ENCODE measurements around the gene GPC2.

Gene GPC2

DNA sequence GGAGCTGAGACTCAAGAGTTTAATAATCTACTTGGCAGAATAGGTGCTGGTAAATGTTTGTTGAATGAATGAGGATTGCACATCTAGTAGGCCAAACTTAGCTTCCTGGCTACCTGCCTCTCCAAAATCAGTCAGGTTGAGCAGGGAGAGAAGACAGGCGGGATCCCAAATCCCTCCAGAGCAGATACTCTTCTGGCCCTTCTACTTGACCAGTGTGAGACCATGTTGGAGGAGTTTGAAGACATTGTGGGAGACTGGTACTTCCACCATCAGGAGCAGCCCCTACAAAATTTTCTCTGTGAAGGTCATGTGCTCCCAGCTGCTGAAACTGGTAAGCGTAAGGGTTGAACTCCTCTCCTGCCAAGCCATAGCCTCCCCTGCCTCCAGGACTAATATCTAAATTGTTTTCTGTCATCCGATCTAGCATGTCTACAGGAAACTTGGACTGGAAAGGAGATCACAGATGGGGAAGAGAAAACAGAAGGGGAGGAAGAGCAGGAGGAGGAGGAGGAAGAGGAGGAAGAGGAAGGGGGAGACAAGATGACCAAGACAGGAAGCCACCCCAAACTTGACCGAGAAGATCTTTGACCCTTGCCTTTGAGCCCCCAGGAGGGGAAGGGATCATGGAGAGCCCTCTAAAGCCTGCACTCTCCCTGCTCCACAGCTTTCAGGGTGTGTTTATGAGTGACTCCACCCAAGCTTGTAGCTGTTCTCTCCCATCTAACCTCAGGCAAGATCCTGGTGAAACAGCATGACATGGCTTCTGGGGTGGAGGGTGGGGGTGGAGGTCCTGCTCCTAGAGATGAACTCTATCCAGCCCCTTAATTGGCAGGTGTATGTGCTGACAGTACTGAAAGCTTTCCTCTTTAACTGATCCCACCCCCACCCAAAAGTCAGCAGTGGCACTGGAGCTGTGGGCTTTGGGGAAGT is 52.6 kb downstream of the GPC2 start:
- TF ChIP-seq CEBPB (IDR thresholded peaks at IDR 0.05) (no peak), TAF1 (IDR thresholded peaks at IDR 0.05; ENCODE audit: low read depth) (no peak), FOXM1 (IDR thresholded peaks at IDR 0.05; ENCODE audit: borderline replicate concordance, low read depth) (no peak)

DNA sequence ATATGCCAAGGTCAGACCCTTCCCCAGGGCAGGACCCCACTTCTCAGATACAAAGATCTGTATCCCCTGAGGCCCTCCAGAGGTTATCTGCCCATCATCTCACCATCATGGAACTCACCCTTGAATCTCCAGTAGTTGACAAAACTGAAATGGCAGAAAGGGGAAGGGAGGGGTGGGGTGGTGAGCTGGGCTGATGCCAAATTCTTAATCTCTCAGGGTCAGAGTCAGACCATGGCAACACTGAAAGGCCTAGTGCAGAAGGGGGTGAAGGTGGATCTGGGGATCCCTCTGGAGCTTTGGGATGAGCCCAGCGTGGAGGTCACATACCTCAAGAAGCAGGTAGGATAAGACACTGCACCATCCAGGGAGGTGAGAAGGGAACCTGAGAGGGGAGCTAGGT is 54.6 kb downstream of the GPC2 start:
- TF ChIP-seq TAF1 (IDR thresholded peaks at IDR 0.05; ENCODE audit: low read depth) (no peak), ZBTB7A (IDR thresholded peaks at IDR 0.05; ENCODE audit: low read depth) (no peak), EGR1 (IDR thresholded peaks at IDR 0.05) (no peak), YY1 (IDR thresholded peaks at IDR 0.05; ENCODE audit: low read depth) (no peak), NFIC (IDR thresholded peaks at IDR 0.05) (no peak), CEBPB (IDR thresholded peaks at IDR 0.05) (no peak), EP300 (IDR thresholded peaks at IDR 0.05; ENCODE audit: borderline replicate concordance) (no peak)
- TF ChIP-seq, protein P1, sequence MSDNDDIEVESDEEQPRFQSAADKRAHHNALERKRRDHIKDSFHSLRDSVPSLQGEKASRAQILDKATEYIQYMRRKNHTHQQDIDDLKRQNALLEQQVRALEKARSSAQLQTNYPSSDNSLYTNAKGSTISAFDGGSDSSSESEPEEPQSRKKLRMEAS (IDR thresholded peaks at IDR 0.05): no peak

DNA sequence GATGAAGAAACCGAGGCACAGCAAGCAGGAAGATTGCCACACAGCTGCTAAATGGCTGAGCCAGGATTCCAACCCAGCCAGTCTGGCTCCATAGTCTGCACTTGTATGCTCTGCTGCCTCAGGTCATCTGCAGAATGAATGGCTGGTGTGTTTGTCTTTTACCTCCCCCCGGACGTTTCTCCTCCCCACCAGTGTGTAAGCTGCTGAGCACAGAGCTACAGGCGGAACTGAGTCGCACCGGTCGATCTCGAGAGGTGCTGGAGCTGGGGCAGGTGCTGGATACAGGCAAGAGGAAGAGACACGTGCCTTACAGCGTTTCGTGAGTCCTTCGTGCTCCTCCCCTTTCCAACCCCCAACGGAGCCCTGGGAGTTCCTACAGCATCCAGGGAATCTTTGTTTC is 55.1 kb downstream of the GPC2 start:
- no peak for TF ChIP-seq CREB1 (IDR thresholded peaks at IDR 0.05; ENCODE audit: low read depth)

DNA sequence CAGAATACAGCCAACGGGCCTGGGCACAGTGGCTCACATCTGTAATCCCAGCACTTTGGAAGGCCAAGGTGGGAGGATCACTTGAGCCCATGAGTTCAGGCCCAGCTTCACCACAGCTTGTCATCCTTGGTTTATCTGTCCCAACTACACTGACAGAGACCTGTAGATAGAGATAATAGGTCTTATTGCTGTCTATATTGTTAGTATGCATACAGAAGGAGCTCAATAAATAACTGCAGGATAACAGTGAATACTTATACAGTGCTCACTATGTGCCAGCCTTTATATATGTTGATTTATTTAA is 56.5 kb downstream of the GPC2 start:
- TF ChIP-seq YY1 (IDR thresholded peaks at IDR 0.05; ENCODE audit: low read depth): no peak

DNA sequence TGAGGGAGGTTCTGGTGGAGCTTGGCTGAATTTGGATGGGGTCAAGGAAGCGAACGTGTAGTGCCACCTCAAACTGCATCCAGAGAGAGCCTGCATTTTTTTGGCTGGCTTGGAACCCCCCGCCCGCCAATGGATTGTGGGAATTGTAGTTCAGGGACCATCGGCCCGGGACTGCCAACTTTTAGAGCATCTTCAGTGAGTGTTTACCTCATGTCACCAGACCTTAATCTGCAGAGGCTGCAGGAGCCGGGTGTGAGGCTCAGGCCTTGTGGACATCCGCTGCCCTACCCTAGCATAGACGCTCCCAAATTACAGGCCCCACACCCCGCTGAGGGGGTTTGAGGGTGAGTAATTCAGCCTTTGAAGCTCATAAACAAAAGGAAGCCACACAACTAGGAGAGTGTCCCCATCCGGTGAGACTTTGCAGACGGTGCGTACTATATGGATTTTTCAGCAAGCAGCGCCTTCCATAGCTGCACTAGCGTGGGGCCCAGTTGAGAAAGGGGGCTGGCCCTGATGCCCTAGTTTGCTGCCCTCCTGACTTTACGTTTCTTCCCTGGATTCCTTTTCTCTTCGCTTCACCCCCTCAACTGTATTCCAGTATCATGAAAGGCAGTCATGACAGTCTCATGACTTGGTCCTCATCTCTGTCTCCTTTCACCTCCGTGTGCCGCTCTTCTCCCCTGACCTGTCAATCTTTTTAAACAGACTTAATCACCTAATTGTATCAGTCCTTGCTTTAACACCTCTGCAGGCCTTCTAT is 57.0 kb downstream of the GPC2 start:
- TF ChIP-seq TEAD4 (IDR thresholded peaks at IDR 0.05): no peak
- no peak for TF ChIP-seq NFIC (IDR thresholded peaks at IDR 0.05)
- TF ChIP-seq ZBTB7A (IDR thresholded peaks at IDR 0.05; ENCODE audit: low read depth): no peak
- TF ChIP-seq RAD21 (IDR thresholded peaks at IDR 0.05; ENCODE audit: low read depth): no peak
- no peak for TF ChIP-seq CREB1 (IDR thresholded peaks at IDR 0.05; ENCODE audit: low read depth)
- TF ChIP-seq, protein P2, sequence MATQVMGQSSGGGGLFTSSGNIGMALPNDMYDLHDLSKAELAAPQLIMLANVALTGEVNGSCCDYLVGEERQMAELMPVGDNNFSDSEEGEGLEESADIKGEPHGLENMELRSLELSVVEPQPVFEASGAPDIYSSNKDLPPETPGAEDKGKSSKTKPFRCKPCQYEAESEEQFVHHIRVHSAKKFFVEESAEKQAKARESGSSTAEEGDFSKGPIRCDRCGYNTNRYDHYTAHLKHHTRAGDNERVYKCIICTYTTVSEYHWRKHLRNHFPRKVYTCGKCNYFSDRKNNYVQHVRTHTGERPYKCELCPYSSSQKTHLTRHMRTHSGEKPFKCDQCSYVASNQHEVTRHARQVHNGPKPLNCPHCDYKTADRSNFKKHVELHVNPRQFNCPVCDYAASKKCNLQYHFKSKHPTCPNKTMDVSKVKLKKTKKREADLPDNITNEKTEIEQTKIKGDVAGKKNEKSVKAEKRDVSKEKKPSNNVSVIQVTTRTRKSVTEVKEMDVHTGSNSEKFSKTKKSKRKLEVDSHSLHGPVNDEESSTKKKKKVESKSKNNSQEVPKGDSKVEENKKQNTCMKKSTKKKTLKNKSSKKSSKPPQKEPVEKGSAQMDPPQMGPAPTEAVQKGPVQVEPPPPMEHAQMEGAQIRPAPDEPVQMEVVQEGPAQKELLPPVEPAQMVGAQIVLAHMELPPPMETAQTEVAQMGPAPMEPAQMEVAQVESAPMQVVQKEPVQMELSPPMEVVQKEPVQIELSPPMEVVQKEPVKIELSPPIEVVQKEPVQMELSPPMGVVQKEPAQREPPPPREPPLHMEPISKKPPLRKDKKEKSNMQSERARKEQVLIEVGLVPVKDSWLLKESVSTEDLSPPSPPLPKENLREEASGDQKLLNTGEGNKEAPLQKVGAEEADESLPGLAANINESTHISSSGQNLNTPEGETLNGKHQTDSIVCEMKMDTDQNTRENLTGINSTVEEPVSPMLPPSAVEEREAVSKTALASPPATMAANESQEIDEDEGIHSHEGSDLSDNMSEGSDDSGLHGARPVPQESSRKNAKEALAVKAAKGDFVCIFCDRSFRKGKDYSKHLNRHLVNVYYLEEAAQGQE (IDR thresholded peaks at IDR 0.05; ENCODE audit: low read depth): no peak
- no peak for TF ChIP-seq EGR1 (IDR thresholded peaks at IDR 0.05)
- no peak for TF ChIP-seq TAF1 (IDR thresholded peaks at IDR 0.05; ENCODE audit: low read depth)
- no peak for TF ChIP-seq EP300 (IDR thresholded peaks at IDR 0.05; ENCODE audit: borderline replicate concordance)
- TF ChIP-seq, protein P1 (IDR thresholded peaks at IDR 0.05): no peak

Measured in Ishikawa (cell line).